ENCODE measurements around the gene OR2T4.

Gene OR2T4

DNA sequence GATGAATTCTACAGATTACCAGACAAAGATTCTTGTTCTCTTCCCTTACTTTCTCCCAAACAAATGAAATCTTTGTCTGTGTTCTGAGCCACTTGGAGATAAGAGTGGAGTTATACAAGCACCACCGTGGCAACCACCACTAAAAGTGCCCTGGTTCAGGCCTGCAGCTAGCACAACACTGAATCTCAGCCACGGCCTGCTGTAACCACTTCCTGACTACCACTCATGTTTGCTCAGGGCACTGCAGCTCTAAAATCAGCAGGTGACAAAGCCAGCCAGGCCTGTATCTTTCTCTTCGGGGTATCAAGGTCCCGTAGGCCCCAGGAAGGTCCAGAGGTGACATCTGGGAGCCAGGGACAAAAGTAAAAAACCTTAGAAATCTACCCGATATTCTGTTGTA lies 10.9 kb downstream of the OR2T4 start:
- TF ChIP-seq, protein P1, sequence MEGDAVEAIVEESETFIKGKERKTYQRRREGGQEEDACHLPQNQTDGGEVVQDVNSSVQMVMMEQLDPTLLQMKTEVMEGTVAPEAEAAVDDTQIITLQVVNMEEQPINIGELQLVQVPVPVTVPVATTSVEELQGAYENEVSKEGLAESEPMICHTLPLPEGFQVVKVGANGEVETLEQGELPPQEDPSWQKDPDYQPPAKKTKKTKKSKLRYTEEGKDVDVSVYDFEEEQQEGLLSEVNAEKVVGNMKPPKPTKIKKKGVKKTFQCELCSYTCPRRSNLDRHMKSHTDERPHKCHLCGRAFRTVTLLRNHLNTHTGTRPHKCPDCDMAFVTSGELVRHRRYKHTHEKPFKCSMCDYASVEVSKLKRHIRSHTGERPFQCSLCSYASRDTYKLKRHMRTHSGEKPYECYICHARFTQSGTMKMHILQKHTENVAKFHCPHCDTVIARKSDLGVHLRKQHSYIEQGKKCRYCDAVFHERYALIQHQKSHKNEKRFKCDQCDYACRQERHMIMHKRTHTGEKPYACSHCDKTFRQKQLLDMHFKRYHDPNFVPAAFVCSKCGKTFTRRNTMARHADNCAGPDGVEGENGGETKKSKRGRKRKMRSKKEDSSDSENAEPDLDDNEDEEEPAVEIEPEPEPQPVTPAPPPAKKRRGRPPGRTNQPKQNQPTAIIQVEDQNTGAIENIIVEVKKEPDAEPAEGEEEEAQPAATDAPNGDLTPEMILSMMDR (IDR thresholded peaks at IDR 0.05; ENCODE audit: borderline replicate concordance, insufficient read depth, low read depth, low read length), result no peak
- no peak overlapping the region for H3K4me3 ChIP-seq (ENCODE audit: low read depth, low read length)

DNA sequence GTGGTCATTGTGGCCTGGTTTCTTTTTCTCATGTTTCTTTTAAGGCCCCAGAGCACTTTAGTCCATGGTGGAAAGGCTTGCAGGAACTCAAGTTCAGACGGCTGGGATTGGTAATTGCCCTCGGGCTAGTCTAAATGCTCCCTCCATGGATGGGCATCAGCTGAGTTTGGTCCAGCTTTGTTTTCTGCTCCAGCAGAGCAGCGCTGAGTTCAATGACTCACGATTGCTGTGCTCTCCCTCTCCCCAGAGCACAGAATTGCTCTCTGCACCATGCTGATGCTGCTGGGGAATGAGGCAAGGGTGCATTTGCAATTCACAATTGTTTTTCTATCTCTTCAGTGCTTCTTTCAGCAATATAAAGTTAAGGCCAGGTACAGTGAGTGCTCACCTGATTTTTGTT lies 12.3 kb downstream of the OR2T4 start:
- H3K4me3 ChIP-seq (ENCODE audit: low read depth, low read length), result no peak overlapping the region
- TF ChIP-seq, protein P1 (IDR thresholded peaks at IDR 0.05; ENCODE audit: borderline replicate concordance, insufficient read depth, low read depth, low read length), result no peak

DNA sequence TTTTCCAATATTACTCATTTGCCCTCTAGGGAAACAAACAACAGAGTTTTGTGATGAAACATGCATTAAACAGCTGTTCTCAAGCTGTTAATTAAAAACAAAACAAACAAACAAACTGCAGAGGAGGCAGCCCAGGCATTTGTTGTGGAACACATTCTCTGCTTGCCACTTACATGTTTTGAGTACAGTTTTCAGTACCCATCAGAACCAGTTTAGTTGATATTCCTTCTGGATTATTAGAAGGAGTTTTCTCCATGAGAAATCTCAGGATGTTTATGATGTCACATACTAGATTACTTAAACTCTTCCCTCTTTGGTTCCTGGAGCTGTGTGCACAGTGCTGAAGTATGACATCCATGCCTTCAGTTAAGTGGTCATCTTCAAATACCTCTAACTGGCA lies 14.0 kb downstream of the OR2T4 start, which contains the start of gene OR2T6:
Gene OR2T6, plus strand, starts transcription at position 301 of the 400 bp plus-strand sequence. CDS start 11,863 bp downstream, outside the sequence.
- TF ChIP-seq, protein P1 (IDR thresholded peaks at IDR 0.05; ENCODE audit: borderline replicate concordance, insufficient read depth, low read depth, low read length), result no peak
- H3K4me3 ChIP-seq (ENCODE audit: low read depth, low read length), result no peak within 1 kb of the TSS

DNA sequence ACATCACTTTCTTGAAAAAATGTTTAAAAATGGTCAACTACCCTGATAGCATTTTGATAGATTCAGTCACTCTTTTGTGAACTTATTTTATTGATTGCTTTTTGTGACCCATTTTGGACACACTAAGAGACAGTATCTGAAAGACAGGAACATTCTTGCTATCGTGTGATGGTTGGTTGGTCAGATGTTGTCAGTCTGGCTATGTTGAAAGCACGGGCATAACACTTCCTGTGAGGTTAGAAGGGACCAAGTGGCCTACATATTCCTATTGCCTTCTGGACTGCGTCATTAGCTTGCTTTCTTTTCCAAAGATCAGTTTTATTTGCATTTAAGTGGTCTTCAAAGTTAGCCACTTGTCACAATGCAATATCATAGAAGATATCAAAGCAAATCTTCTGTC lies 15.5 kb downstream of the OR2T4 start:
- TF ChIP-seq, protein P1 (IDR thresholded peaks at IDR 0.05; ENCODE audit: borderline replicate concordance, insufficient read depth, low read depth, low read length), result no peak
- no peak overlapping the region for H3K4me3 ChIP-seq (ENCODE audit: low read depth, low read length)

DNA sequence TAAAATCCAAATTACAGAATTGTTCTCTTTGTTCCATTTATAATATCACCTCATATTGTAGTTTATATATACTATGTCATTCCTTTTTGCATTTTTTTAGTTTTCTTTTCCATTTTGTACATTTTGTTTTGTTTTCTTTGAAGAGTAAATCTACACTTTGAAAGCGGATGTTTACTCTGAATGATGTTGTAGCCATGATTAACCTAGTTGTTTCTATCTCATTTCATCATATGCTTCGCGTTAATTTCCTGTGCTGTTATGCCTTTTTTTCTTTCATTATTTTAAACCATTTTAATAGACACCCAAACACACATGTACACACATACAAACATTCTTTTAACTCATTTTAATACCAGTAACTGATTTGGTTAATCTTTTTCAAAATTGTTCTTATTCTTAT lies 19.4 kb downstream of the OR2T4 start:
- no peak overlapping the region for H3K4me3 ChIP-seq (ENCODE audit: low read depth, low read length)
- TF ChIP-seq, protein P1 (IDR thresholded peaks at IDR 0.05; ENCODE audit: borderline replicate concordance, insufficient read depth, low read depth, low read length), result no peak

DNA sequence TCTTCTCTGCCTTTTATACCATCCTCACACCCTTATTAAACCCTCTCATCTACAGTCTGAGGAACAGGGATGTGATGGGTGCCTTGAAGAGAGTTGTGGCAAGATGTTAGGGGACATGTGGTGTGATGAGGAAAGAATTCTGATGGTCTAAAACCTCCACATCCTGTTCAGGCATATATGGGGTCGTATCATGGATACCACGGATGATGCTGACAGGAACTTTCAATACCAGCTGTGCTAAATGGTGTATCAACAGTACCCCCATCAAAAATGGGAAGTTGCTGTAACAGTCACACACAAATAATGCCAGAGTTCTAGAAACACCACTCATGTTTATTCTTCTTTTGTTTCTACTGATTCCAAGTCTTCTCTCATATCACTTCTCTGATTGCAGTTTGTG lies 27.0 kb downstream of the OR2T4 start:
- H3K4me3 ChIP-seq (ENCODE audit: low read depth, low read length), result no peak overlapping the region
- TF ChIP-seq, protein P1 (IDR thresholded peaks at IDR 0.05; ENCODE audit: borderline replicate concordance, insufficient read depth, low read depth, low read length), result no peak

DNA sequence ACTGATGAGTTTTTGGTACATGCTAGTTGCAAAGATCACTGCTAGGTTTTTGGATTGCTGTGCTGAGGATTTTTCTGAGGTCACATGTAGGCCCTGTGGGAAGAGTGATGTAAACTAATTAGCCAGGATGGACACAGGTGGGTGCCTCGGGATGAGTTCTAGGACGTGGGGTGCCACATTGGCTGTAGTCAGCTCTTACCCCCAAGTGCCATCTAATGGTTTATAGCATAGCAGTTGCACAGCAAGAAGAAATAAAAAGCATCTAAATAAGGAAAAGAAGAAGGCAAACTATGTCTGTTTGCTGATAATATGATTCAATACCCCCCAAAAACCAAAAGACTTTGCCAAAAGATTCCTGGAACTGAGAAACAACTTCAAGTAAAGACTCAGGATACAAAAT lies 31.6 kb downstream of the OR2T4 start:
- H3K4me3 ChIP-seq (ENCODE audit: low read depth, low read length), result no peak overlapping the region
- TF ChIP-seq, protein P1 (IDR thresholded peaks at IDR 0.05; ENCODE audit: borderline replicate concordance, insufficient read depth, low read depth, low read length), result no peak
